NCI-H2227 (cell line): ENCODE data around the gene PRR5.
"Not testable (repeated sequence)": the region's sequence is repeated elsewhere in the genome, so short reads cannot be mapped to it uniquely, and the experiment has no call there.

Experiments
- DNase-seq: peaks from one replicate; lab custom pipeline; 2025; ENCODE audit not compliant: unreplicated experiment; lab: John Stamatoyannopoulos, UW

The PRR5 gene

DNA sequence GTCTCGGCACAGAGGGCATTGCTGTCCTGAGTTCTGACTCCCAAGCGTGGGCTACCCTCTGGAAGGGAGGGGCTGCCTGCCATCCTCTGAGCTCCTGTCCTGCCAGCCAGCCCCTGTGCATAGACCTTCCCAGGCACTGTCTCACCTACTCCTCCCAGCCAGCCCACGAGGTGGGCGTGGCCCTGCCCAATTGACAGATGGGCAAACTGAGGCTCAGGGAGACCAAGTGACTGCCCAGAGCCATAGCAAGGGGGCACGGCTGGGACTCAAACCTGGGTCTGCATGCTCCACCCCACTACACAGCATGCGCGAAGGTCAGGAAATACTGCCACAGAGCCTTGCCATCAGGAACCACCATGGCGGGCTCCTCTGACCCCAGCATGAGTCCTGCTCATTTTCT, 29.4 kb upstream of the PRR5 start:
- no peak for DNase-seq

DNA sequence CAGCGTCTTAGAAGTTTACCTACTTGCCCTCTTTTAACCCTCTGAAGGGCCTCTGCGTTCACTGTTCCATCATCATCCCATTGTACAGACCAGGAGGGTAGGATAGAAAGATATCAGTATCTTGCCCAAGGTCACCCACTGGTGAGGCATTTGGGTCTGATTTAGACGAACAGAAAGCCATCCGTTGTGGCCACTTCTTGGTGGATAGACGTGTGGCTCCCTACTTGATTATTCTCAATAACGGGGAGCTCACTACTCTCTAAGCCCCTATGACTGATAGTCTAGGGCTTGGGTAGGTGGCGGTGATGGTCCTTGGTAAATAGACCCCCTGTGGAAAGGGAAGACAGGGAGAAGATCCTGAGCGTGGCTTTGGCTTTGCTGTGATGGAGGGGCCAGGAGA, 28.6 kb upstream of the PRR5 start:
- DNase-seq, result no peak

DNA sequence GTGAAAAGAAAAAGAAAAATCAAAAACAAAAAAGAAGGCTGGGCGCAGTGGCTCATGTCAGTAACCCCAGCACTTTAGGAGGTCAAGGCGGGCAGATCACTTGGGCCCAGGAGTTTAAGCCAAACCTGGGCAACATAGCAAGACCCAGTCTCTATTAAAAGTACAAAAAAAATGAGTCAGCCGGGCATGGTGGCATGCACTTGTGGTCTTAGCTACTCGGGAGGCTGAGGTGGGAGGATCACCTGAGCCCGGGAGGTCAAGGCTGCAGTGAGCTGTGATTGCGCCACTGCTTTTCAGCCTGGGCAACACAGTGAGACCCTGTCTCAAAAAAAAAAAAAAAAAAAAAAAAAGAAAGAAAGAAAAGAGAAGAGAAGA, 26.0 kb upstream of the PRR5 start:
- DNase-seq, result not testable (repeated sequence)

DNA sequence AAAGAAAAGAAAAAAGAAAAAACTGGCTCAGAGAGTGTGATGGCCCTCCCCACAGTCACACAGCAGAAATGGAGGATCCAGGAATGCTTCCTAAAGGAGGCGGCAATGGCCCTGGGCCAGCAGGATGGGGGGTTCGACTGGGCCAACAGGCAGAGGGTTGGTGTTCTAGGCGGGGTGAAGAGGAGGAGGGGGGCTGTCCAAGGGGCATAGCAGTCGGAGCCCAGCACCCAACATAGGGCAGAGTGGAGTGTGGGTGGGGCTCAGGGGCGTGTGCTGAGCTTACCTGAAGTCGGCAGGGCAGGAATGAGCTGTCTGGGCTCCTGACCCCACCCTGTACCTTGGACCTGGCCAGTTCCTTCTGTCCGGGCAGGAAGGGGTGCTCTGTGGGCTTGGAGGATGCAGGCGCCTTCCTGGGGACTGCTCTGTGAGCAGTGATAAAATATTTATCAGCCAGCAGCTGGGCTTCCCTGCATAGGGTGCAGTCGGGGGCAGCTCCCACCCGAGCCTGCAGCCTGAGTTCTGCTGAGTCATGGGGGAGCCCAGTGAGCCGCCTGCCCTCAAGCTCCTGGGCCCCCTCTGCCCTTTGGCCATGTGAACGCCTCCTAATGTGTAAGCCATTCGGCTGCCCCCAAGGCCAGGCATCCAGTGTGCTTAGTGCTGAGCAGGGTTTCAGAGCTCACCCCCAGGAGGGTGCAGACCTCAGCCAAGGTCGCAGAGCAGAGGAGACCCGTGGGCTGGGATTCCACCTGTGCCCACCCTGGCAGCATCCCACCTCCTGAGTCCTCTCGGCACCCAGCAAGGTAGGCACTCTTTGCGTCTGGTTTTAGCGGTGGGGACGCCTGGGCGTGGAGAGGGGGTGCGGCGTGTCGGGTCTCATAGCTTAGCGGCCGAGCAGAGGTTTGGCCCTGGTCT, 25.3 kb upstream of the PRR5 start:
- DNase-seq, result no peak

DNA sequence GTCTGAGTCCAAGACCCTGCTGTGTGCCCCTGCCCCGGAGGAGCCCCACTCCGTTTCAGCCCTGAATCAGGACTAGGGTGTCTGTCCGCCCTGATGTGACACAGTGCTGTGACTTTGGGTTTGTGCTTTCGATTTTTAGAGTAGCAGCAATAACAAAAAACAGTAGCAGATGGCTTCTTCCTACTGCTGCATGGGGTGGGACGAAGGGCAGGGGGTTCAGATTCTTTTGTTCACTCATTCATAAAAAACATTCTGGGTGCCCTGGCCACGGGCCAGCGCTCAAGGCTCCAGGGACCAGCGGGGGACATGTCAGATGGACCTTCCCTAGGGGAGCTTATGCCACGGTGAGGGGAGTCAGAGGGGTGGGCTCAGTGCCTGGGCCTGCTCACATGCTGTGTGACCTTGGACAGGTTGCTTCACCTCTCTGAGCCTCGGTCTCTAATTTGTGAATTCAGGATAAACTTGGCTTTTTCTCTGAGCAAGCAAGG, 24.6 kb upstream of the PRR5 start:
- DNase-seq, result no peak

DNA sequence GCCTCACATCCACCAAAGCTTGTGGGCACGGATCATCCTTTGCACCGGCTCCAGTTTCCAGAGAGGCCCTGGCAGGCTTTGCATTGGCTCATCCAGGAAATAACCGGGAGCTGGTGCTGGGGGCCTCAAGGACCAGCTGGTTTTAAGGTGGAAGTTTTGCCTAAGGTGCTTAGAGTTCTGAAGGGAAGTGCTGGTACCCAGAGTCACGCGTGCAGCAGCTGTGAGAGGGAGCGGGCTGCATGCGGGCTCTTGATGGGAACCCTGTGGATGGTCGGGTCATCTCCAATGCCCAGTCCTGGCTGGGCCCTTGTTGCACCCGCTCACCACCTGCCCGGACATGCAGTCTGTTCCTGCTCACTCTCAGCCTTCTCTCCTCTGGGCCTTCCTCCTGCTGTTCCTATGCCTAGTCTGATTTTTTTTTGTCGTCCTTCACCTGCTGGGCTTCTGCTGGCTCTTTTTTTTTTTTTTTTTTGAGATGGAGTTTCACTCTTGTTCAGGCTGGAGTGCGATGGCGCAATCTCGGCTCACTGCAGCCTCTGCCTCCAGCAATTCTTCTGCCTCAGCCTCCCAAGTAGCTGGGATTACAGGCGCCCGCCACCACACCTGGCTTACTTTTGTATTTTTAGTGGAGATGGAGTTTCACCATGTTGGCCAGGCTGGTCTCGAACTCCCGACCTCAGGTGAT, 24.0 kb upstream of the PRR5 start:
- no peak for DNase-seq

DNA sequence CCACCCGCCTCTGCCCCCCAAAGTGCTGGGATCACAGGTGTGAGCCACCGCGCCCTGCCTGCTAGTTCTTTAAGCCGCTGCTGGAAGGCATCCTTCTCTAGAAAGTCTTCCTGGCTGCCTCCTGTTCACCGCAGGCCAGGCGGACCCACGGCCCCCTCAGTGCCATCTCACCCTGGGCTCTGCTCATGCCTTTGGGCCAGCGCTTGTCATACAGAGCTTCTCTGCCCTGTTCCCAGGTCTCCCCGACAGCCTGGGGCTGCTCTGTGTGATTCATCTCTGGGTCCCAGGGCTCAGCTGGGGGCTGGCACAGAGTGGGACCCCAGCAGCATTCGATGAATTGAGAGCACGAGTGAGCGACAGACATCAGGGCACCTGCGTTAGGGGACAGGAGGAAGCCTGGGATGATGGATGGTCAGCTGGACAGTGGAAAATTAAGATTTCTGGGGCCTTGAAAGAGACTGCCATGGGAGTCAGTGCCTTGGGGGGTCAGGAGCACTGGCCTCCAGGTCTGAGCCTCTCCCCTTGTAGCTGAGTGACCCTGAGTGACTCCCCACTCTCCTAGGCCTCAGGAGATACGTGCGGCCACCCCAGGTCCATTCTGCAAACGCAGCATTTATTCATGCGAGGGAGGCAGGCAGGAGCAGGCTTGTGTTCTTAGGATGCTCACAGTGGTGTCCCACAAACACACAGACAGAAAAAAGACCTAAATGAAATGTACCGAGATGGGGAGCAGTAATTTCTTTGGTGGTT, 23.3 kb upstream of the PRR5 start:
- no peak for DNase-seq

DNA sequence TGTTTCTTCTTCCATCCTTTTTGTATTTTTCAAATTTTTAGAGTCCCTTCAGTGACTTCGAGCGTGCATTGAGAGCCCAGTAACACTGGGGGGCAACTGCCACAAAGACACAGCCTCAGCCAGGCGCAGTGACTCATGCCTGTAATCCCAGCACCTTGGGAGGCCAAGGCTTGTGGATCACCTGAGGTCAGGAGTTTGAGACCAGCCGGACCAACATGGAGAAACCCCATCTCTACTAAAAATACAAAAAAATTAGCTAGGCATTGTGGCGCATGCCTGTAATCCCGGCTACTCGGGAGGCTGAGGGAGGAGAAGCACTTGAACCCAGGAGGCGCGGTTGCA, 22.7 kb upstream of the PRR5 start:
- not testable (repeated sequence) for DNase-seq

DNA sequence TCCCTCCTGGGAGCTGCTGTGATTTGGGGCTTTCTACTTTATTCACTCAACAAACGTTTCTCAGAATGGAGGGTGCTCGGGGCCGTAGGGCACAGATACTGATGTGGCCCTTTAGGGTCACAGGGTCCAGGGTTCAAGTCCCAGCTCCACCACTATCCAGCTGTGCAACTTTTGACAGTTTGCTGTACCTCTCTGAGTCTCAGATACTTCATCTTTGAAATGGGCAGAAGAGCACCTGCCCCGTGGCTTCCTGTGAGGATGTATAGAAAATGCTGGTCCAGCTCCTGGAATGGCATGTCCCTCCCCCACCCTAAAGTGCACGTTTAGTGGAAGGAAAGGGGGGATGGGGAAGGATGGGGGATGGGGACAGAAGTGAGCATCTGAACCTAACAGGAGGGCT, 21.9 kb upstream of the PRR5 start:
- DNase-seq, result no peak

DNA sequence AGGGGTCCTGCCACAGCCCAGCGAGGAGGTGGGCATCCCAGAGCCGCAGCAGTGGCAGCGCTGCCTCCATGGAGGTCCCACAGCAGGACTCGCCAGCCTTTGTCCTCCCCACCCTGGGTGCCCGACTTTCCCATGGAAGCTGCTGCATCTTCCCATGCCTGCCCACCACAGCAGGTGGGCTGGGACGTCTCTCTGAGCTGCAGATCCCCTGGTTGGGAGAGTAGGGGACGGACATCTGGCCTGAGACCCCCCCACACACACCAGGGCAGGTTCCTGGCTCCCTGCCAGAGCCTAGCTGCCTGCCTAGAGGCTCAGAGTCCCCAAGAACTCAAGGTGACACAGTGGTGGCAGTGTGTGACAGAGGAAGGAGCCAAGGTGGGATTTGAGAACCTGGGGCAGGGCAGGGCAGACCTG, 21.5 kb upstream of the PRR5 start:
- DNase-seq, result no peak

DNA sequence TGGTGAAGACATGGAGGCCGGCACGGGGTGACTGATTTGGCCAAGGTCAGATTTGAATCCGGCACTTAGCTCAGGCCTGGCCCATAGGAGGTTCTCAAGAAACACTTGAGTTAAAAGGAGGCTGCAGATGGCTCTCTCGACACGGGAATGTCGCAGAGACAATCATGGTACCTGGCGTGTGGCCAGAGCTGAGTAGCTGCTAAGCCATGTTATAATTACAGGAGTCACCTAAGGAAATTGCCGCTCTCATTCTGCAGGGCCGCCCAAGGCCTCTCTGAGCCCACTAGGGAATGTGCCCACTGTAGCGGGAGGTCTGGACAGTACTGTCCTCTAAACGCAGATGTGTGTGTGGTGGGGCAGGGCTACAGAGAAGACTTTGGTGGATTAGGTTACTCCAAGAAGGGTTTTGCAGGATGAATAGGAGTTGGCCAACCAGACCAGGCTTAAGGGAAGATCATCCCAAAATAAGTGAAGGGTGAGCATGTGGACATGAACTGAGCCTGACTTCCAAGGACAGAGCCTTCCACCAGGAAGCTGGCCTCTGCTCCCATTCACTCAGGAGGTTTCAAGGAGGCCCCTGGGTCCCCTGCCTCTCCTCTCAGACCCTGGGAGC, 19.3 kb upstream of the PRR5 start:
- peak; percentile 42 for DNase-seq

DNA sequence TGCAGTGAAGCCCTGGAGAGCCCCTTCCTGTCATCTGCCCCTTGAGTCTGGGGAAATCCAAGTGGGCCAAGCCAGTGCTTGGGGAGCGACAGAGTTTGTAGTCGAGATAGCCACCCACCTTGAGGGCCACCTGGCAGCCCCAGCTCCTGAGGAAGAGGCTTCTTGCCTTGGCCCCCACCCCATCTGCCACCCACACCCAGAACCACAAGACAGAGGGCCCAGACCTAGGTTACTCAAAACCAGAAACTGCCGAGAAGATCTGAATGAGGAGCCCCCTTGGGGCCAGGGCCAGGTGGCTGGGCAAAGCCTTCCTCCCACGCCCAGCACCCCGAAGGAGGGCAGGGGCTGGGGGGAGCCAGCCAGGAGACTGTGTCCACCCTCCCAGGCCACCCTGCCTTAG, 18.8 kb upstream of the PRR5 start:
- DNase-seq, result no peak

DNA sequence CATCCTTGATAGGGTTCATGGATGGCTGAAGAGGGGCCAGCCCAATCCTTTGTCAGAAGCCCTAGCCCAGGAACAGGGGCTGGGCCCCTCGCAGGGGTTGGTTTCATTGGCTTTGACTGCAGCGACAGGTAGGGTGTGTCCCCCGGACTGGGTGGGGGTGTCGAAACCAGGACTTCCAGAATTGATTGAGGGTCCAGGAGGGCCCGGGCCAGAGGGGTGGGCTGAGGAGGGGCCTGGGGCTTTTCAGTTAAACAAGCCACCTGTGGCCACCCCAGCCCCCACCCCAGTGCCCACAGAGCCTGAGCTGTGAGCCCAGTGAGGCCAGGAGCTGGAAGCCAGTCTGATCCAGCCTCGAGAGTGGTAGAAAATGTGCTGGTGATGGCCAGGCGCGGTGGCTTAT, 18.1 kb upstream of the PRR5 start:
- DNase-seq, result no peak

DNA sequence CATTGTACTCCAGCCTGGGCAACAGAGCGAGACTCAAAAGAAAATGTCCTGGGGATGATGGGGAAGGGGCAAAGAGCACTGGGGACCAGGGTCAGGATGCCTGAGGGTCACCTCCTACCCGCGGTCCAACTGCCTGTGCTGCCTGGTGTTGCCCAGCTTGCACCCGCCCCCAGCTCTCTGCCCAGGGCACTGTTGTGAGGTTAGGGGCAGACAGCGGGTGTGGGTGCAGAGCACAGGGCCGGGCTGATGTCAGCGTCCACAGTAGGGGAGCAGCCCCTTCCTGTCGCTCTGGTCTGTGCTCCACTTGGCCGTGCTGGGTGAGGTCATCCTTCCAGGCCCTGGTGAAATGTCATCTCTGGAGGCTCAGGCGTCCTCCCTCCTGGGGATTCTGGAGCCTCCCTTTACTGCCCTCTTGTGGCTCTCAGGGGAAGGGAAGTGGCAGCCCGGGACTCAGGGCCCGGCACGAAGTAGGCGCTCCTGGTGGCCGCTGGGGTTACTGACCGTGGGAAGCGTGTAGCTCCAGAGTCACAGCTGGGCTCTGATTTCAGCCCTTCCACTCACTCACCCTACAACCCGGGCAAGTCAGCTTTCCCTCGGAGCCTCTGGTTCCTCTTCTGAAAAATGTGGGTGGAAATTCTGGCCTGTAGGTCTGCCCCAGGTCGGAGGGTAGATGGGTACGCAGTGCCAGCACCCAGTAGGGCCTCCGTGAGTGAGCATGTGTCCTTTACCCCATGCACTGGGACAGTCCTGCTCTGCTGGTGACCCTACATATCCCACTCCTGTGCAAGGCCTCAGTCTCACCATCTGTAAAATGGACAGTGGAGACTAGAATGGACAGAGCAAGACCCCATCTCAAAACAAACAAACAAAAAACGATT, 17.3 kb upstream of the PRR5 start:
- peak; percentile 66 for DNase-seq

DNA sequence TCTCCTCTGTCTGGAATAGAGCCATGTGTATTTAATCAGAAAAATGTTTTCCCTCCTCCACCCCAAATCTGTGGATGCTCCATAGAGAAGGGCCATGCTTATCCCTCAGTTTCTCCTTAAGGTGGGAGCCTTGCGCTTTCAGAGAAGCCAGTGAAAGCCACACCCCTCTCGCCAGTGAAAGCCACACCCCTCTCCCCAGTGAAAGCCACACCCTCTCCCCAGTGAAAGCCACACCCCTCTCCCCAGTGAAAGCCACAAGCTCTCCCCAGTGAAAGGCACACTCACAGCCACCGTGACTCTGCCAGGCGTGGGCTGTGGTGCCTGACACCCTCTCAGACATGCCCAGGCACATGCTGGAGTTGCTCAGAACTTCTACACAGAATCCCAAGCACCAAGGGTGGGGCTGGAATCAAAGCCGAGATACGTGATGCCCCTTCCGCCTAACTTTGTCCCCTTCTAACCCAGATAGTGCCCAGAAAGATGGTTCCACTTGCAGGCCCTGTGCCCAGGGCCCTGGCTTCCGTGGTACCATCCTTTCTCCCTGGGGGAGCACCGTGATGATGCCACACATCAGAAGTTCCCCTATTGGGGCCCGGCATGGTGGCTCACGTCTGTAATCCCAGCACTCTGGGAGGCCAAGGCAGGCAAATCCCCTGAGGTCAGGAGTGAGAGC, 16.5 kb upstream of the PRR5 start:
- peak; percentile 13 for DNase-seq

DNA sequence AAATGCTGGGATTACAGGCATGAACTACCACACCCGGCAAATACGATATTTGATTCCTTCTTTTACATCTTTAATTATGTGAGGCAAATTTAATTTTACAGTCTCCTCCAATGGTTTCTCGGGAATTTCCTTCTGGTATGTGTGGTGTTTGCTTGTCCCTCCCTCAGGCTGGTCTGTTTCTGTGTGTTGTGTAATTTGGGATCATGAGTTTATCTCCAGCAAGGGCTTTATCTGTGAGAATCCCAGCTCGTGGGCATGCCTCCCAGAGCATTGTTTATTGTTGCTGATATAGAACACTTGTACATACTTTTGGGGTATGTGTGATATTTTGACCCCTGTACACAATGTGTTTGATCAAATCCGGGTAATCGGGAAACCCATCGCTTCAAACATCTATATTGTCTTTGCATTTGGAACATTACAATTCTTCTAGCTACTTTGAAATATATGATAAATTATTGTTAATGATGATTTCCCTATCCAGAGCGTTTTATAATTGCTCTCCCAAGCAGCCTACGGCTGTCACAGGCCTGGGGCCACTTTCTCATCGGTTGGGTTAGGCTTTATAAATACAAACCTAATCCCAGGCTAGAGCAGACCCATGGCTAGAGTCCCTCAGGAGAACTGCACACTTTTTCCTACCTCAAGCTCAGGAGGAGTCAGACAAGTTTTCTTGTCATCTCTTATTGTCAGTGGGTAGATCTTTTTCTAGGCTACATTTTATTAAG, 15.0 kb upstream of the PRR5 start:
- no peak for DNase-seq

DNA sequence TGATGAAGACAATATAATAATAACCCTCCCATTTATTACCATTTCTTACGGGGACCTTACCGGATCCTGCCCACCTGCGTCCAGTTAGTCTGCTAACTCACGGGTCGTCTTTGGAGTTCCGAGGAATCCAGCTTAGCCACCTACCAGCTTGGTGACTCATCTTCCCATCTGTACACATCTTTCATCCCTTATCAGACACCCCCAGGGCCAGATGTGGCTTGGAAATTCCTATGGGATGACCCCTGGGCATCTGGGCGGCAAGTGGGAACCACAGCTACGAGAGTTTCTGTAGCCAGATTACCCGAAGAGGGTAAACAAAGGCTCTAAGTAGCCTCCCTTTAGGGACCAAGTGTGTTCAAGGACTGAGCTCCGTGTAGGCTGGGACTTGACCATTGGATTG, 12.8 kb upstream of the PRR5 start:
- DNase-seq, result no peak

DNA sequence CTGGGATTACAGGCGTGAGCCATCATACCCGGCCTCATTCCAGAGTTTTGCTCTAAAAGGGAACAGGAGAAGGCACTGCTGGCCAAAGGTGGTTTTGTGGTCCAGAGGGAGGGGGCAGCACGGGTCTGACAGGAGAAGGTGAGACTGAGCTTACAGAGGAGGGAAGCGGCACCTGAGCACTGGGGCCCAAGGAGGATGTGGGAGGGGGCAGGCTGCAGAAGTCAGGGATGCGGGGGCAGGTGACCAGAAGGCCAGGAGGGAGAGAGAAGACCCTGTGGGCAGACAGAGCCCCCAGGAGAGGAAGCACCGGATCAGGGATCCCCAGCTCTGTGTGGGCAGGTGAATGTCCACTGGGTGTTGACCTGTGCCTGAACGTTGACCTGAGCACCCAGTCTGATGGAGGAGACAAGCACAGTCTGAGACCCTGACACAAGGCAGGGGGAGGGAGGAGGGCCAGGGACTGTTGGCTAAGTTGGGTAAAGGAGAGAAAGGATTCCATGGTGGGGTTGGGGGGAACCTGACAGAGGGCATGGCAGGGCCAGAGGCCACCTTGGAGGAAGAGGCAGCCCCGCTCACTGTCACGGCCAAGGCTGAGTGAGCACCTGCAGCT, 12.0 kb upstream of the PRR5 start:
- no peak for DNase-seq
